ENCODE data around the gene BAZ1A.

Gene BAZ1A

GRCh38 chr14:34778744-34779143 is 96.4 kb downstream of the BAZ1A start:
- no peak overlapping the region for H3K4me2 ChIP-seq (ENCODE audit: low read length)
- no peak overlapping the region for H3K4me3 ChIP-seq (ENCODE audit: low read depth, low read length, poor library complexity, severe bottlenecking)
- H3K27ac ChIP-seq (ENCODE audit: low read depth, low read length, poor library complexity, severe bottlenecking): no peak overlapping the region
- peaks cover 86% of the 10 kb centered on the region for H3K36me3 ChIP-seq (ENCODE audit: insufficient read depth, low read length)
- H3K9ac ChIP-seq (ENCODE audit: low read length): no peak overlapping the region
- no peaks in the 10 kb centered on the region for H4K20me1 ChIP-seq (ENCODE audit: insufficient read depth, low read length)
- TF ChIP-seq CTCF (IDR thresholded peaks at IDR 0.05; ENCODE audit: low read length) (no peak), EZH2 (IDR thresholded peaks at IDR 0.05; ENCODE audit: borderline replicate concordance, low read length) (no peak)
- no peak overlapping the region for H2AFZ ChIP-seq (ENCODE audit: low read length)
- no peaks in the 10 kb centered on the region; the same call in 1 of the 2 replicates for H3F3A ChIP-seq (ENCODE audit: insufficient read depth, low read length)
- no peaks in the 10 kb centered on the region for H3K27me3 ChIP-seq (ENCODE audit: insufficient read depth, low read length)
- no peaks in the 10 kb centered on the region for H3K9me2 ChIP-seq (ENCODE audit: low read depth, low read length)
- H3K4me1 ChIP-seq (ENCODE audit: insufficient read depth, low read length, severe bottlenecking): no peaks in the 10 kb centered on the region
- no peaks in the 10 kb centered on the region for H3K9me3 ChIP-seq (ENCODE audit: low read length)
- no peaks in the 10 kb centered on the region for H3K79me2 ChIP-seq (ENCODE audit: insufficient read depth, low read length)

DNA sequence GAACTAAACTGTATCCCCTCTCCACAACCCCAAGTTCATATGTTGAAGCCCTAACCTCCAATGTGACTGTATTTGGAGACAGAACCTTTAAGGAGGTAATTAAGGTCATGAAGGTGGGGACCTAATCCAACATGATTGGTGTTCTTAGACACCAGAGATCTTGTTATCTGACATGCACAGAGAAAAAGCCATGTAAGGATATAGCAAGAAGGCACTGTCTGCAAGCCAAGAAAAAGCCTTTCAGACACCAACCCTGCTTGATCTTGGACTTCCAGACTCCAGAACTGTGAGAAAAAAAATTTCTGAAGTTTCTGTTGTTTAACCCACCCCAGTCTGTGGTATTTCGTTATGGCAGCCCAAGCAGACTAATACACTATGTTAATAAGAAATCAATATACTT is 98.5 kb downstream of the BAZ1A start:
- Histone ChIP-seq H3F3A (ENCODE audit: insufficient read depth, low read length) (no peaks in the 10 kb centered on the region; the same call in 1 of the 2 replicates), H3K27me3 (ENCODE audit: insufficient read depth, low read length) (no peaks in the 10 kb centered on the region), H3K27ac (ENCODE audit: low read depth, low read length, poor library complexity, severe bottlenecking) (no peak overlapping the region), H4K20me1 (ENCODE audit: insufficient read depth, low read length) (no peaks in the 10 kb centered on the region), H3K4me1 (ENCODE audit: insufficient read depth, low read length, severe bottlenecking) (no peaks in the 10 kb centered on the region), H3K9me3 (ENCODE audit: low read length) (no peaks in the 10 kb centered on the region), H2AFZ (ENCODE audit: low read length) (no peak overlapping the region), H3K9ac (ENCODE audit: low read length) (no peak overlapping the region), H3K9me2 (ENCODE audit: low read depth, low read length) (no peaks in the 10 kb centered on the region), H3K36me3 (ENCODE audit: insufficient read depth, low read length) (peaks cover 82% of the 10 kb centered on the region), H3K79me2 (ENCODE audit: insufficient read depth, low read length) (no peaks in the 10 kb centered on the region), H3K4me2 (ENCODE audit: low read length) (no peak overlapping the region), H3K4me3 (ENCODE audit: low read depth, low read length, poor library complexity, severe bottlenecking) (no peak overlapping the region)
- no peak for TF ChIP-seq CTCF (IDR thresholded peaks at IDR 0.05; ENCODE audit: low read length)
- TF ChIP-seq EZH2 (IDR thresholded peaks at IDR 0.05; ENCODE audit: borderline replicate concordance, low read length): no peak

GRCh38 chr14:34775922-34776321 is 99.2 kb downstream of the BAZ1A start:
- no peaks in the 10 kb centered on the region for H3K79me2 ChIP-seq (ENCODE audit: insufficient read depth, low read length)
- H3K27ac ChIP-seq (ENCODE audit: low read depth, low read length, poor library complexity, severe bottlenecking): no peak overlapping the region
- H3K4me3 ChIP-seq (ENCODE audit: low read depth, low read length, poor library complexity, severe bottlenecking): no peak overlapping the region
- no peaks in the 10 kb centered on the region; the same call in 1 of the 2 replicates for H3F3A ChIP-seq (ENCODE audit: insufficient read depth, low read length)
- peaks cover 82% of the 10 kb centered on the region for H3K36me3 ChIP-seq (ENCODE audit: insufficient read depth, low read length)
- H3K9me2 ChIP-seq (ENCODE audit: low read depth, low read length): no peaks in the 10 kb centered on the region
- H3K9me3 ChIP-seq (ENCODE audit: low read length): no peaks in the 10 kb centered on the region
- H4K20me1 ChIP-seq (ENCODE audit: insufficient read depth, low read length): no peaks in the 10 kb centered on the region
- TF ChIP-seq EZH2 (IDR thresholded peaks at IDR 0.05; ENCODE audit: borderline replicate concordance, low read length) (no peak), CTCF (IDR thresholded peaks at IDR 0.05; ENCODE audit: low read length) (no peak)
- H2AFZ ChIP-seq (ENCODE audit: low read length): no peak overlapping the region
- no peaks in the 10 kb centered on the region for H3K4me1 ChIP-seq (ENCODE audit: insufficient read depth, low read length, severe bottlenecking)
- H3K27me3 ChIP-seq (ENCODE audit: insufficient read depth, low read length): no peaks in the 10 kb centered on the region
- H3K9ac ChIP-seq (ENCODE audit: low read length): no peak overlapping the region
- no peak overlapping the region for H3K4me2 ChIP-seq (ENCODE audit: low read length)
